AG04449 (cell line): Measurements from ENCODE around the gene NINJ1.

Experiments used
- CTCF ChIA-PET: fragments of 350-600 bp; formaldehyde crosslinking; extraction: SDS; loops from one replicate; lab custom pipeline; 2021; ENCODE audit warnings: antibody characterized with exemption; lab: Yijun Ruan, JAX
- POLR2A ChIA-PET: fragments of 400-600, 350-600 bp; formaldehyde crosslinking; extraction: SDS; loops from one replicate; lab custom pipeline; 2020; ENCODE audit warnings: antibody characterized with exemption, inconsistent platforms; lab: Yijun Ruan, JAX
- DNase-seq: peaks from one replicate; pipeline ENCODE4 v3.0.0-alpha.2; 2010; ENCODE audit warnings: low read depth, low spot score
- H3K4me3 ChIP-seq: 2 replicates; pipeline ENCODE4 v1.5.1; 2011; ENCODE audit warnings: low read depth, mild to moderate bottlenecking, control low read depth, low read length
- TF ChIP-seq, protein P1 (sequence below): IDR thresholded peaks from one replicate; pipeline ENCODE4 v1.5.1; 2011; ENCODE audit warnings: mild to moderate bottlenecking, moderate library complexity, low read length, control low read depth, inconsistent platforms; ENCODE audit not compliant: insufficient read depth; ENCODE audit errors: missing control alignments

NINJ1 gene

DNA sequence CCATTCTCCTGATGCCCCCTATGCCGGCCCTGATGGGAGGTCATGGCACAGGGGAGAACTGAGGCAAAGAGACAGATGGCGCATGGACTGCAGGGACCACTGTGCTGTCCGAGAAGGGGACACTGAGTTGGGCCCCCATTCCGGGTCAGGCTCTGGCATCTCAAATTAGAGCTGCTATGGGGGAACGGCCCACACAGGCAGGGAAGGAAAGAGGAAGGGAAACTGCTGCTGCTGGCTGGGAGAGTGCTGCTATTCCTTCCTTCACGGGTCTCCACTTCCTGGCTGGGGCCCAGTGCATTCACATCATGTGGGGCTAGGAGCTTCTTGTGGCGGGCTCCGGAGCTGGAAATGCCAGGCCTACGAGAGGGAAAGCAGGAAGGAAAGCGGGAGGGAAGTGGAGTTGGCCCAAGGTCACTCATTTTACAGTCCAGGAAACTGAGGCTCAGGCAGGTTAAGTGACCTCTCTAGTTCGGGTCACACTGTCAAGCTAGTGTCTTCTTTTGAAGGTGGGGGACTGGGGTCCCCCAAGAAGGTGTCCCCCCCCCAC, 39.3 kb downstream of the NINJ1 start:
- no peak for DNase-seq
- ChIA-PET POLR2A (interaction anchor here (0.7 to 1.4 kb wide), 4 partner anchors 13 to 62 kb away, joined by 3 to 4 read pairs (median 4); partner anchors contain the start of gene NINJ1), CTCF (interaction anchor here (2.6 kb wide), 1 partner anchor 12 kb away, joined by 11 read pairs; no protein-coding TSS in a partner anchor)
- H3K4me3 ChIP-seq, result peak overlapping the region; percentile 57; the same call in 1 of the 2 replicates
- TF ChIP-seq, protein P1, sequence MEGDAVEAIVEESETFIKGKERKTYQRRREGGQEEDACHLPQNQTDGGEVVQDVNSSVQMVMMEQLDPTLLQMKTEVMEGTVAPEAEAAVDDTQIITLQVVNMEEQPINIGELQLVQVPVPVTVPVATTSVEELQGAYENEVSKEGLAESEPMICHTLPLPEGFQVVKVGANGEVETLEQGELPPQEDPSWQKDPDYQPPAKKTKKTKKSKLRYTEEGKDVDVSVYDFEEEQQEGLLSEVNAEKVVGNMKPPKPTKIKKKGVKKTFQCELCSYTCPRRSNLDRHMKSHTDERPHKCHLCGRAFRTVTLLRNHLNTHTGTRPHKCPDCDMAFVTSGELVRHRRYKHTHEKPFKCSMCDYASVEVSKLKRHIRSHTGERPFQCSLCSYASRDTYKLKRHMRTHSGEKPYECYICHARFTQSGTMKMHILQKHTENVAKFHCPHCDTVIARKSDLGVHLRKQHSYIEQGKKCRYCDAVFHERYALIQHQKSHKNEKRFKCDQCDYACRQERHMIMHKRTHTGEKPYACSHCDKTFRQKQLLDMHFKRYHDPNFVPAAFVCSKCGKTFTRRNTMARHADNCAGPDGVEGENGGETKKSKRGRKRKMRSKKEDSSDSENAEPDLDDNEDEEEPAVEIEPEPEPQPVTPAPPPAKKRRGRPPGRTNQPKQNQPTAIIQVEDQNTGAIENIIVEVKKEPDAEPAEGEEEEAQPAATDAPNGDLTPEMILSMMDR, result no peak

DNA sequence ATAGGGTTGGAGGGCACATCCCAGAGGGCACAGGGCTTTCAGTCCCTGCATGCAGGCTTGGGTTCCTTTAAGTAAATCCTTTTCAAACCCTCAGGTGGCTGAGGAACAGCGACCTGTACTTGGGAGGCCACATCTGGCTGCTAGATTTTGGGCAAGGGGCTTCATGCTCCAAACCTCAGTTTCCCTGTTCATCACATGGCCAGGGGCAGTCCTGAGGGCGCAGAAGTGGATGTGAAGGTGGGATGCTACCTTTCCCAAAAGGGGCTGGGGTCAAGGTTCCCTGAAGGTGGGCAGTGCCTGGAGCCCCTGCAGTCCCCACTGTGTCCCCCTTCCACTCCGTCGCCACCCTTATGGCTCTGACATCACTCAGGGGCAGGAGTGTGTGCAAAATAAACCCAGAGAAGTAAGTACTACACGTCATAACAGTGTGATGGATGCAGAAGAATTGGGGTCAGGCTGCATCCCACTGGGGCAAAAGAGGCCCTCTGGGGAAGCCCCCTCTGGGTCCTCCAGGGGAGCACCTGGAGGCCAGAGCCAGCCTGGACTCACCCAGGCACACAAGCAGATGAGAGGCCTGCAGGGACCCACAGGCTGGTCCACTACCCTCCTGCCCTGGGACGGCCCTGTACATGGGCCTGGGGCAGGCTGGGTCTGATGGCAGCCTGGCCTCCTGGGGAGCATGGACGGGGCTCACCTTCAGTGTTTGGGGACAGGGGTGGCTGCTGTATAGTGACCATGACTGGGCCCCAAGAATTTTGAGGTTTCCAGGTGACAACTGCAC, 40.0 kb downstream of the NINJ1 start:
- DNase-seq, result no peak
- no peak overlapping the region for H3K4me3 ChIP-seq
- ChIA-PET POLR2A (no interaction called here), CTCF (no interaction called here)
- TF ChIP-seq, protein P1, result no peak

DNA sequence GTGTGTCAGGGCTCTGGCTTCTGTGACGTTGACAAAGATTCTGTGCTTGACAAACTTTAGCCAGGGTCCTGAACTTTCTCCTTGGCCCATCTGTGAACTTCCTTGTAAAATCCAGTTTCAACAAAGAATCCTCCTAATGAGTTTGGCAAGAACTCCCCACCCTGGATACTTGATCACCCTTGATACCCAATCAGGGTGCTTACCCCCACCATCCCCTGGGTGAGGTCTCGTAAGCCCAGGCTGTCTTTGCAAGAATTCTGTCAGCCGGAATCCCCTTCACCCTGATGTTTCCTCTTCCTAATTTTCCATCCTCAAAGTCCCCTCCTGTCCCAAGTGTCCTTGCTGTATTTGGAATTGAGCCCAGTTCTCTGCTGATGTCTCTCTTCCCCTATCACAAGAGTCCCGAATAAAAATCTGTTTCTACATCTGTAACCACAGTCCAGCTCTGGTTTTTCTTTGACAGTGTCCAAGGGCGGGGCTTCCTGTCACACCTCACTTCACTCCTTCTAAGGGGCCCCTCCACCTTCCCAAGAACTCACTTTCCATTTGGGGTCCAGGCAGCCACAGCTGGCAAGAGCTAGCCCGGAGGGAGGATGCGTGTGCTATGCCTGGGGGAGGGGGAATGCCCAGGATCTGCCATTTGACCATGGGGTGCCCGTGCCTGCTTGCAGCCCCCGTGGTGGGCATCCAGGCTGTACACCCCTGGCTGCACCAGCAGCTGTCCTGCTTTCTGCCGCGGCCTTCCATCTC, 40.7 kb downstream of the NINJ1 start:
- POLR2A ChIA-PET, result no interaction called here
- DNase-seq, result no peak
- CTCF ChIA-PET, result no interaction called here
- no peak overlapping the region for H3K4me3 ChIP-seq
- TF ChIP-seq, protein P1, result no peak

DNA sequence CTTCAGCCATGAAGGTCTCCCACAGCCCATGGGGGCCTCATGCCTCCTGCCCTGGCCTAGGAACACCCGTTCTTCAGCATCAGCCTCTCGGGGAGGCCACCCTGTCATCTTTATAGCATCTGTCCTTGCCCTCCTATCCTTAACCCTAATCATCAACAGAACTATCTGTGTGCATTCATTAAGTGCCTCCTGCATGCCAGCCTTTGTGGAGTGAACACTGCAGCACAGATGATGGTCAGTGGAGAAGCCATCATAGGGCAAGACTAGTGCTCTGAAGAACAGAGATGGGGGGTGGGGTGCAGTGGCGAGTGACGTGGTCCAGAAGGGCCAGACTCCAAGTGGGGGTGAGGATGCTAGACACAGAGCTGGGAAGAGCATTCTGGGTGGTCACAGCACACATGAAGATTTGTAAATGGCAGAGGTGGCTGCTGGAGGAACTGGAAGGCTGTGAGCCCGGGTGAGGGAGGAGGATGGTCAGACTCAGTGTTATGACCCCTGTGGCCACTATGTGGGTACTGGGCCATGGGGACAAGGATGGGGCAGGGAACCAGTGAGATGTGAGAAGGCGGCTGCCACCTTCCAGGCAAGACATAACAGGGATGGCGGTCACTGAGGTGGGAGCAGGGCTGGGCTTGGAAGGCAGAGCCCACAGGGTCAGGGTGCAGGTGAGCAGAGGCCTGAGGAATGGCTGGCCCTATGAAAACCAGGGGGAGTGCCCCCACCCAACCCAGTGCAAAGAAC, 41.6 kb downstream of the NINJ1 start:
- ChIA-PET CTCF (no interaction called here), POLR2A (no interaction called here)
- H3K4me3 ChIP-seq, result no peak overlapping the region
- DNase-seq, result no peak
- TF ChIP-seq, protein P1, result no peak

DNA sequence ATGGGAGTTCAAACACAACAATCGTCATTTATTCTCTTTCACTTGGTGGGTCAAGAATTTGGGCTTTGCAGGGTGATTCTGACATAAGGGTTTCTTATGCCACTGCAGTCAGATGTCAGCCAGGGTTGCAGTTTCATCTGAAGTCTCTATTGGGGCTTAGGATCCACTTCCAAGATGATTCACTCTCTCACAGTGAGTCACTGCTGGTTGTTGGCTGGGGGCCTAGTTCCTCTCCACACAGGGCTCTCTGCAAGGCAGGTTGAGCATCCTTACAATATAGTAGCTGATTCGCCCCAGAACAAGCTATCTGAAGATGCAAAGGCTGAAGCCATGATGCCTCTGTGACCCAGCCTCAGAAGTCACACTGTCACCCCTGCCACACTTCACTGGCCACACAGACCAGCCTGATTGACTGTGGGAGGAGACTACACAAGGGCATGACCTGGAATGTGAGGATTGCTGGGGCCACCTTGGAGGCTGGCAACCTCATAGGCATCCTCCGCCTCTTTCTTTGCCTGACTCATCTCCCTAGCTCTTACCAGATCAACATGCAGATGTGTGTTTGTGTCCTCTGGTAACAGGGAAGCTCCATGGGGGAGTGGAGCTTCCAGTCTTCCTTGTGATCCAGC, 42.5 kb downstream of the NINJ1 start:
- POLR2A ChIA-PET, result no interaction called here
- CTCF ChIA-PET, result no interaction called here
- TF ChIP-seq, protein P1, result no peak
- H3K4me3 ChIP-seq, result no peak overlapping the region
- peak; percentile 52 for DNase-seq
